GM12875 (cell line): ENCODE data around the gene LSS.
"Not testable (repeated sequence)": the region's sequence is repeated elsewhere in the genome, so short reads cannot be mapped to it uniquely, and the experiment has no call there.

ENCODE experiments used
- H3K4me3 ChIP-seq: one replicate; pipeline ENCODE4 v1.5.1; 2011; ENCODE audit warnings: low read depth, low read length, control low read depth
- CTCF ChIP-seq: IDR thresholded peaks from 2 replicates; pipeline ENCODE4 v1.5.1; 2011; ENCODE audit warnings: low read depth, mild to moderate bottlenecking, control low read depth, inconsistent platforms, low read length, moderate library complexity, borderline replicate concordance; ENCODE audit not compliant: insufficient read depth

The LSS gene

DNA sequence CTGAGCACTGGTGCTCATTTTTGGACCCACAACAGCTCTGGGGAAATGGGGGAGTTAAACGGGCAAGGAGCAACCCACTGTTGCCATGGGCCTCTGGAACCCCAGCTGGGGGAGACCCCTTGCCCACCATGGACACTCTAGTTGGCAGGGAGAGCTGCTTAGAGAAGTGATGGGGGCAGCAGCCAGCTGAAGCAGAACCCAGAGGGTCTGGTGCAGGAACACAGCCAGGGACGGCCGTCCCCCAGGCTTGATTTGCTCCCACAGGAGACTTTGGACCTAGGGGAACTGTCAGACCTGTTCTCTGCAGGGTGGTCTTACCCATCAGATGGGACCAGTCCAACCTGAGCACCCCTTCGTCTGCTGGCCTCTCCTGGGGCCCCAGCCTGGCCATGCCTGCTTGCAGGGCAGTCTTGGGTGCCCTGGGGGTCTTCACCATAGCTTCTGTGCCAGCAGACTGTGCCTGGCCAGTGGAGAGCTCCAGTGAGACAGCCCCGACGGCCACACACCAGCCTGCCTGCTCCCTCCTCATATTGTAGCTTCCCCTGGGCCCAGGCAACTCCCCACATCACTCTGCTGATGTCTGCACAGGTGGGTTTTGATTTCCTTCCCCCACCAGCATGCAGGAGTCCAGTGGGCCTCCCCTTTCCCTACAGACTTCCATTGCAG is 55.6 kb downstream of the LSS start:
- H3K4me3 ChIP-seq: no peak overlapping the region
- no peak for TF ChIP-seq CTCF

DNA sequence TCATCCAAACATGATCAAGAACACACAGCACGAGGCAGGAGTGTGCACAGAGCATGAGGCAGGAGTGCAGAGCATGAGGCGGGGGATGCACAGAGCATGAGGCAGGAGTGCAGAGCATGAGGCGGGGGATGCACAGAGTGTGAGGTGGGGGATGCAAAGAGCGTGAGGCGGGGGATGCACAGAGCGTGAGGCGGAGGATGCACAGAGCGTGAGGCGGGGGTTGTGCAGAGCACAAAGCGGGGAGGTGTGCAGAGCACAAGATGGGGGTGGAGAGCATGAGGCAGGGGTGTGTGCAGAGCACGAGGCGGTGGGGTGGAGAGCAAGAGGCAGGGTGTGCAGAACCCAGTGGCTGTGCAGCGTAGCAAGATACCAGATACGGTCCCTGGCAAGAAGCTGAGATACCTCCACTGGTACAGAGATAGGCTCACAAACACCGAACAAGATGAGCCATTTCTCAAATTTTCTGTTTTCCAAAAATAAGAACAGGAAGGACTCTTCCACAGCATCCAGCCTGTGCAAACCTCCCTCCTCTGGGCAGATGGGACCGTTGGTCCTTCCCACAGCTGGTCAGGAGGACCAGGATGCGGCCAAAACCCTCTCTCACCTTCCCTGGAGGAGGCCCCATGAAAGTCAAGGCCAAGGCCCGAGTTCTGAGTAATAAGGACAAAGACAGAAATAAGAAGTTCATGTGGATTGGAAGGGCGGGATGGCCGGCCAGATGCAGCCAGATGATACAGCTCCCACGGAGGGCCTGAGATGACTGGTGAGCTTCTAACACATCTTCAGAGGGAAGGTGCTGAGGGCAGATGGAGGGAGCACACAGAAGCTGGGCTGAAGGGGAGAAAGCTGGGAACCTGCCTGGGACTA is 56.3 kb downstream of the LSS start:
- no peak overlapping the region for H3K4me3 ChIP-seq
- no peak for TF ChIP-seq CTCF

- no peak overlapping the region for H3K4me3 ChIP-seq
- no peak for TF ChIP-seq CTCF
These were observed 57.0 kb downstream of the LSS start for GRCh38 chr21:46171585-46171984.

DNA sequence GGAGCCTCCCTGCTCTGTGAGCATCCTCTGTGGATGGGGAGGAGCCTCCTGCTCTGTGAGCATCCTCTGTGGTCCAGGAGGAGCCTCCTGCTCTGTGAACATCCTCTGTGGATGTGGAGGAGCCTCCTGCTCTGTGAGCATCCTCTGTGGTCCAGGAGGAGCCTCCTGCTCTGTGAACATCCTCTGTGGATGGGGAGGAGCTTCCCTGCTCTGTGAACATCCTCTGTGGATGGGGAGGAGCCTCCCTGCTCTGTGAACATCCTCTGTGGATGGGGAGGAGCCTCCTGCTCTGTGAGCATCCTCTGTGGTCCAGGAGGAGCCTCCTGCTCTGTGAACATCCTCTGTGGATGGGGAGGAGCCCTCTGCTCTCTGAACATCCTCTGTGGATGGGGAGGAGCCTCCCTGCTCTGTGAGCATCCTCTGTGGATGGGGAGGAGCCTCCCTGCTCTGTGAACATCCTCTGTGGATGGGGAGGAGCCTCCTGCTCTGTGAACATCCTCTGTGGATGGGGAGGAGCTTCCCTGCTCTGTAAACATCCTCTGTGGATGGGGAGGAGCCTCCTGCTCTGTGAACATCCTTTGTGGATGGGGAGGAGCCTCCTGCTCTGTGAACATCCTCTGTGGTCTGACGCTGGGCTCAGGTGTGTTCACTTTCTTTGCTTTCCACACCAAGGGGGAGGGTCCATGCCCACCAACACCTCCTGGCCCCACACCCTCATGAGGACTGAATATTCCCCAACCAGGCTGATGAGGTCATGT is 58.0 kb downstream of the LSS start:
- not testable (repeated sequence) for H3K4me3 ChIP-seq

DNA sequence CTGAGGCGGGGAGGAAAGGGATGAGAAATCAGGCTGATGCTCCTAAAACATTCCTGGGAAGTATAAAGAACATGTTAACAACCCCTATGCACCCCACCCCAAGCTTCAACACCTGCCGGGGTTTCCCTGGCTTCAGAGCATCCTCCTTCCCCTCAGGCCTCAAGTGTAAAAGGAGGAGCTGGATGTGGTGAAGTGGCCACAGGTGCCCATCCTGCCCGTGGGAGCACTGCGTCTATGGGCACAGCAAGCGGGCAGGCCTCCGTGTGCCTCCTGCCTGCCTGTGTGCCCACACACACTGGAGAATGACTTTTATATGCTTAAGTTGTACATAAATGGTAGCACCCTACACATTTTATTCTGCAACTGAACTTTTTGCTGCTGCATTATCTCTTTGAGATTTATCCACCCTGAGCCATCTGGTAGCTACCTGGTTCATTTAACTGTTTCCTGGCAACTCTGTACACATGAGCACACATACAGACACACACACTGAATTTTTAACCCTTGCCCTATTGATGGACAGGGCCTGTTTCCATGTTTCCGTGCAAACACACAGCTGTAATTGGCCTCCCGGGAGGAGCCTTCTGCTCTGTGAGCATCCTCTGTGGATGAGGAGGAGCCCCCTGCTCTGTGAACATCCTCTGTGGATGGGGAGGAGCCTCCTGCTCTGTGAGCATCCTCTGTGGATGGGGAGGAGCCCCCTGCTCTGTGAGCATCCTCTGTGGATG is 59.8 kb downstream of the LSS start:
- no peak for TF ChIP-seq CTCF
- no peak overlapping the region for H3K4me3 ChIP-seq

- TF ChIP-seq CTCF: no peak
- no peak overlapping the region for H3K4me3 ChIP-seq
These were observed 60.3 kb downstream of the LSS start for GRCh38 chr21:46168238-46168637.

GRCh38 chr21:46165098-46165497 is 63.5 kb downstream of the LSS start:
- no peak for TF ChIP-seq CTCF
- no peak overlapping the region for H3K4me3 ChIP-seq
